Measurements from ENCODE around the gene SLC48A1. TPM values are rescaled to one million over a fixed set of nuclear protein-coding genes. Genes with fewer than 3 reads are reported as not detected.
"Not testable (repeated sequence)": the region's sequence is repeated elsewhere in the genome, so short reads cannot be mapped to it uniquely, and the experiment has no call there.

SLC48A1 gene
- total and polyA plus RNA-seq, 10 of the 15 experiments (the other 5 are each of a cell fraction or from before 2014, with no cell fraction given): 1.1 to 4.9 (median 1.9) TPM

- TF ChIP-seq HSF1 (IDR thresholded peaks at IDR 0.05; ENCODE audit: low read depth, low read length): no peak
- no peak for TF ChIP-seq NR2F1 (conservative IDR thresholded peaks at IDR 0.05)
- no peak for TF ChIP-seq RBBP5 (conservative IDR thresholded peaks at IDR 0.05)
- no peak for TF ChIP-seq IRF5 (IDR thresholded peaks at IDR 0.05; ENCODE audit: borderline replicate concordance)
- no peak for TF ChIP-seq CHD2 (IDR thresholded peaks at IDR 0.05; ENCODE audit: borderline replicate concordance, low read depth, low read length)
- no peak for TF ChIP-seq CREB1 (IDR thresholded peaks at IDR 0.05; ENCODE audit: low read depth)
These were observed 41.6 kb downstream of the SLC48A1 start (continued) for GRCh38 chr12:47814539-47815170.

- DNase-seq (ENCODE audit: low read depth, low spot score); H3K9ac ChIP-seq (ENCODE audit: control insufficient read depth, insufficient read depth, low read length); FAIRE-seq; H3K27me3 ChIP-seq (replicated peaks in 1 of 2; ENCODE audit: control insufficient read depth in 2 of 2, insufficient read depth in 2 of 2, low read length in 1 of 2); H4K20me1 ChIP-seq (ENCODE audit: control insufficient read depth, insufficient read depth); H3K9me3 ChIP-seq (replicated peaks; ENCODE audit: control insufficient read depth, insufficient read depth, low read length); BruUV-seq (replicated peaks); H3K36me3 ChIP-seq (ENCODE audit: control insufficient read depth in 2 of 2, insufficient read depth in 2 of 2, low read length in 1 of 2); SMC1A ChIA-PET (ENCODE audit: uncharacterized antibody, unreplicated experiment); intact Hi-C loops (cut with micrococcal nuclease; ENCODE audit: unreplicated experiment); H3K4me3 ChIP-seq; ATAC-seq; in situ Hi-C loops (cut with MboI); H2AFZ ChIP-seq (ENCODE audit: control insufficient read depth, low read depth, low read length): not testable (repeated sequence)
- H3K4me2 ChIP-seq (ENCODE audit: control insufficient read depth, insufficient read depth): 0 out of 2 replicates have a peak overlapping the region, but pooled peaks have one; percentile 92
- WGBS (ENCODE audit: insufficient coverage, insufficient replicate concordance, low lambda C conversion rate, missing lambda C conversion rate): 96% methylated on average over 5 of the region's 5 CpGs
- POLR2A ChIA-PET: interaction anchor here (4.3 kb wide), 1 partner anchor 18 kb away, joined by 46 read pairs; no protein-coding TSS in a partner anchor
- peaks cover 33% of the 10 kb centered on the region for H3K79me2 ChIP-seq (ENCODE audit: control insufficient read depth, insufficient read depth, low read length)
- CTCF ChIA-PET: interaction anchor here (8.0 kb wide), 1 partner anchor 24 kb away, joined by 81 read pairs; no protein-coding TSS in a partner anchor
- H3K27ac ChIP-seq (ENCODE audit: control insufficient read depth, insufficient read depth): 0 out of 2 replicates have a peak overlapping the region, but pooled peaks have one; percentile 1
- H3K4me1 ChIP-seq (ENCODE audit: control insufficient read depth, insufficient read depth, low read length): peaks cover 62% of the 10 kb centered on the region
- RAD21 ChIA-PET (ENCODE audit: unreplicated experiment): interaction anchor here (3.2 to 9.0 kb wide), 3 partner anchors 17 to 19 kb away, joined by 11 to 202 read pairs (median 16); no protein-coding TSS in a partner anchor
These were observed 42.4 kb downstream of the SLC48A1 start for GRCh38 chr12:47815447-47815846.
